BJ (cell line): ENCODE measurements around the gene TM4SF4. TPM values are rescaled to one million over a fixed set of nuclear protein-coding genes. Genes with fewer than 3 reads are reported as not detected.

Source experiments
- CTCF ChIA-PET: fragments of 350-600 bp; formaldehyde crosslinking; extraction: SDS; loops from one replicate; lab custom pipeline; 2021; ENCODE audit warnings: antibody characterized with exemption, inconsistent platforms; lab: Yijun Ruan, JAX
- POLR2A ChIA-PET: fragments of 300-600 bp; sonication (Branson Sonifier 250); formaldehyde crosslinking; extraction: SDS; loops from one replicate; lab custom pipeline; 2021; ENCODE audit warnings: antibody characterized with exemption; lab: Charles Lee
- DNase-seq: peaks from one replicate; pipeline ENCODE4 v3.0.0-alpha.2; 2011; ENCODE audit warnings: low read depth
- H3K27me3 ChIP-seq: 2 replicates; pipeline ENCODE4 v1.6.0; 2011; ENCODE audit warnings: low read length; ENCODE audit not compliant: control insufficient read depth, insufficient read depth
- H3K36me3 ChIP-seq: 2 replicates; pipeline ENCODE4 v1.5.1; 2011; ENCODE audit warnings: low read length; ENCODE audit not compliant: control insufficient read depth, insufficient read depth
- H3K4me3 ChIP-seq: 2 replicates; pipeline ENCODE4 v1.5.1; 2011; ENCODE audit warnings: low read depth, mild to moderate bottlenecking, control low read depth, low read length
- polyA plus RNA-seq: library from polyadenylated mRNA; depleted of rRNA; stranded (reverse); fragments of >200 nt; gene quantifications from 2 replicates; pipeline ENCODE4 v1.2.3, GENCODE V29; 2011
- TF ChIP-seq, protein P1 (sequence below): IDR thresholded peaks from 2 replicates; pipeline ENCODE4 v1.5.1; 2011; ENCODE audit warnings: low read depth, mild to moderate bottlenecking, control low read depth, inconsistent platforms, low read length, moderate library complexity; ENCODE audit not compliant: insufficient read depth

Gene TM4SF4
- polyA plus RNA-seq, 1 experiment: 0.42 TPM

DNA sequence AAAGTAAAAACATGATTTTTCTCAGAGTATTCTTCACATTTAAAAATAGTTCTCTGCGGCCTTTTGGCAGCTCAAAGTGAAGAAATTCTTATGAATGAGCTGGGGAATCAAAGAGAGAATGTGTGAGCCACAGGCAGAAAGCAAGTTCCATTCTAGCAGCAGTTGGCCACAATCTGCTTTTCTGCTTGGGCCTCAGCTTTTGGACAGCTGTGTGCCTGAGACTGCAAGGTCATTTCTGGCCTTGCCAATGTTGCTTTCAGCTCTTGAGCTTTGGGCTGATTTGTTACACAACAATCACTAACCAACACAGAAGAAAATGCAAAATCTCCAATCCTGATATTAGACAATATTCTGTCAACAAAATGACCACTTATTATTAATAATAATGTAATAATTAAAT is 14.4 kb upstream of the TM4SF4 start:
- ChIA-PET POLR2A (interaction anchor here (0.5 kb wide), 1 partner anchor 12 kb away, joined by 3 read pairs; no protein-coding TSS in a partner anchor), CTCF (interaction anchor here (0.8 to 0.9 kb wide), 2 partner anchors 50 to 72 kb away, joined by 3 read pairs; no protein-coding TSS in a partner anchor)
- Histone ChIP-seq H3K4me3 (no peak overlapping the region), H3K36me3 (no peaks in the 10 kb centered on the region), H3K27me3 (no peaks in the 10 kb centered on the region)
- no peak for DNase-seq
- TF ChIP-seq, protein P1, sequence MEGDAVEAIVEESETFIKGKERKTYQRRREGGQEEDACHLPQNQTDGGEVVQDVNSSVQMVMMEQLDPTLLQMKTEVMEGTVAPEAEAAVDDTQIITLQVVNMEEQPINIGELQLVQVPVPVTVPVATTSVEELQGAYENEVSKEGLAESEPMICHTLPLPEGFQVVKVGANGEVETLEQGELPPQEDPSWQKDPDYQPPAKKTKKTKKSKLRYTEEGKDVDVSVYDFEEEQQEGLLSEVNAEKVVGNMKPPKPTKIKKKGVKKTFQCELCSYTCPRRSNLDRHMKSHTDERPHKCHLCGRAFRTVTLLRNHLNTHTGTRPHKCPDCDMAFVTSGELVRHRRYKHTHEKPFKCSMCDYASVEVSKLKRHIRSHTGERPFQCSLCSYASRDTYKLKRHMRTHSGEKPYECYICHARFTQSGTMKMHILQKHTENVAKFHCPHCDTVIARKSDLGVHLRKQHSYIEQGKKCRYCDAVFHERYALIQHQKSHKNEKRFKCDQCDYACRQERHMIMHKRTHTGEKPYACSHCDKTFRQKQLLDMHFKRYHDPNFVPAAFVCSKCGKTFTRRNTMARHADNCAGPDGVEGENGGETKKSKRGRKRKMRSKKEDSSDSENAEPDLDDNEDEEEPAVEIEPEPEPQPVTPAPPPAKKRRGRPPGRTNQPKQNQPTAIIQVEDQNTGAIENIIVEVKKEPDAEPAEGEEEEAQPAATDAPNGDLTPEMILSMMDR: no peak

GRCh38 chr3:149462051-149462450 is 12.4 kb upstream of the TM4SF4 start:
- ChIA-PET POLR2A (no interaction called here), CTCF (interaction anchor here (0.9 kb wide), 1 partner anchor 11 kb away, joined by 6 read pairs; no protein-coding TSS in a partner anchor)
- DNase-seq: no peak
- no peak overlapping the region for H3K4me3 ChIP-seq
- H3K27me3 ChIP-seq: no peaks in the 10 kb centered on the region
- TF ChIP-seq, protein P1: no peak
- H3K36me3 ChIP-seq: no peaks in the 10 kb centered on the region

DNA sequence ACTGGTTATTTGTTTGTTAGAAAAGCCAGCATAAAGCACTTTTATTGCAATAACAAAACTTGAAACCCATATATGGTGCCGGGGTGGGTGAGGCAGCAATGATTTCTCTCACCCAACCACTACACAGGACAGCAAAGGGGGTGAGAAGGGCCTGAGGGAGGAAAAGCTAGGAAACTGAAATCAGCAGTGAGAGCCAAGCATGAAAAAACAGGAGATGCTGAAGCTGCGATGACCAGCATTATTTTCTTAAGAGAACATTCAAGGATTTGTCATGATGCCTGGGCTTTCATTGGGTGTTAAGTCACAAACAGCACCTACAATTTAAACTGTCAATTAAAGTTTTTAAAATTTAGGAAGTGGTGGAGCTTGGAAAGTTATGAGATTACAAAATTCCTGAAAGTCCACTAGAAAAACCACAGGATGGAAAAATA is 11.9 kb upstream of the TM4SF4 start:
- Histone ChIP-seq H3K36me3 (no peaks in the 10 kb centered on the region), H3K4me3 (no peak overlapping the region), H3K27me3 (no peaks in the 10 kb centered on the region)
- DNase-seq: peak; percentile 59
- CTCF ChIA-PET: interaction anchor here (0.9 kb wide), 1 partner anchor 10 kb away, joined by 6 read pairs; no protein-coding TSS in a partner anchor
- TF ChIP-seq, protein P1: no peak
- POLR2A ChIA-PET: interaction anchor here (0.6 kb wide), 1 partner anchor 13 kb away, joined by 10 read pairs; no protein-coding TSS in a partner anchor

DNA sequence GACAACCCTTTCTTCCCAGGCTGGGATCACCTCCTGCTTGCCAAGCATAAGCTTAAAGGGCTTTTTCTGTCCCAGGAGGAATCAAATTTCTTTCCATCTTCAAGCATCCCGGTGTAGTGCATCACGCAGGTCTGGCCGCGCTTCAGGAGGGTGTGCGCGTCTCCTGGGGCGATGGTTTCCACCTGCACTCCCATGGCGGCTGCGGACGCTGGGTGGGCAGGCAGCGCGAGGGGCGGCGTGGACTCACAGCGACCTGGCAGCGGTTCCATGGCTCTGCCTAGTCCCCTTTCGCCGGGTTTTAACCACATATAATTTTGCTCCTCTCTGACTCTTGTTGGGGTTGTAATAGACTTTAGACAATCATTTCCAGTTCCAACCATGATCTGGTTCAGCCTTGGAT is 10.6 kb upstream of the TM4SF4 start:
- Histone ChIP-seq H3K27me3 (no peaks in the 10 kb centered on the region), H3K4me3 (no peak overlapping the region), H3K36me3 (no peaks in the 10 kb centered on the region)
- no peak for DNase-seq
- ChIA-PET CTCF (no interaction called here), POLR2A (no interaction called here)
- TF ChIP-seq, protein P1: no peak

- ChIA-PET POLR2A (no interaction called here), CTCF (interaction anchor here (1.1 kb wide), 1 partner anchor 16 kb away, joined by 4 read pairs; no protein-coding TSS in a partner anchor)
- Histone ChIP-seq H3K36me3 (no peaks in the 10 kb centered on the region), H3K4me3 (no peak overlapping the region), H3K27me3 (no peaks in the 10 kb centered on the region)
- TF ChIP-seq, protein P1: no peak
- no peak for DNase-seq
Measured at GRCh38 chr3:149464542-149465328, 9.8 kb upstream of the TM4SF4 start.
